Lower leg skin (tissue), 4 donors: ENCODE measurements around the gene CD2AP. TPM values are rescaled to one million over a fixed set of nuclear protein-coding genes. Genes with fewer than 3 reads are reported as not detected.

Source experiments
- DNase-seq, 2 donors: peaks; one replicate each; pipeline ENCODE4 v3.0.0-alpha.2; 2019; ENCODE audit warnings: low spot score in 2 of 2
- H3K4me3 ChIP-seq: fragments of 200-600 bp; sonication (generic); 2 replicates; pipeline ENCODE4 v1.5.1; 2017; ENCODE audit warnings: mild to moderate bottlenecking, low read depth; ENCODE audit not compliant: poor library complexity, severe bottlenecking
- CTCF ChIP-seq, 3 donors: fragments of 450-650 bp; IDR thresholded peaks; one replicate each; pipeline ENCODE4 v1.5.1; 2016; ENCODE audit warnings: antibody characterized with exemption in 3 of 3, mild to moderate bottlenecking in 3 of 3, moderate library complexity in 2 of 3
- POLR2A ChIP-seq, 2 donors: fragments of 450-650 bp; IDR thresholded peaks; one replicate each; pipeline ENCODE4 v1.6.1; 2016 to 2017; ENCODE audit warnings: antibody characterized with exemption in 2 of 2, mild to moderate bottlenecking in 1 of 2, moderate library complexity in 1 of 2
- whole genome bisulfite sequencing, 2 donors: methylation state at CpG; one replicate each; pipeline ENCODE4 v1.1.5; 2018; 5-methylcytosine and 5-hydroxymethylcytosine counted together
- intact Hi-C: fragments of 100-400 bp; cut with DNase I; formaldehyde crosslinking; loops from one replicate; pipeline ENCODE4 v1.15.0; 2023; ENCODE audit warnings: low total_unique reads
- total RNA-seq, 4 donors: library from RNA; depleted of rRNA; stranded (reverse); fragments of >200 nt; gene quantifications; one replicate each; pipeline ENCODE4 v1.1.0, GENCODE V29; 2016

Gene CD2AP
- total RNA-seq, 4 donors from 2014 or later, result 24.0 to 30.2 (median 26.4) TPM

GRCh38 chr6:47447722-47448121, 29.9 kb upstream of the CD2AP start:
- DNase-seq, result no peak
- 96 to 98% methylated on average over 1 of the region's 1 CpG for WGBS, 2 donors
- TF ChIP-seq POLR2A (IDR thresholded peaks at IDR 0.05), result no peak
- no peak for TF ChIP-seq CTCF (IDR thresholded peaks at IDR 0.05)
- no peak overlapping the region for H3K4me3 ChIP-seq
- intact Hi-C loops, result no loop called here

- no peak overlapping the region for H3K4me3 ChIP-seq
- DNase-seq, result no peak
- 95% methylated on average over 2 of the region's 2 CpGs for WGBS, 2 donors
- TF ChIP-seq POLR2A (IDR thresholded peaks at IDR 0.05) (no peak), CTCF (IDR thresholded peaks at IDR 0.05) (no peak)
- intact Hi-C loops, result no loop called here
Measured at GRCh38 chr6:47451162-47451561, 26.4 kb upstream of the CD2AP start.

GRCh38 chr6:47452899-47453298, 24.7 kb upstream of the CD2AP start:
- WGBS, 2 donors, result 86 to 90% methylated on average over 2 of the region's 2 CpGs
- no peak for TF ChIP-seq CTCF (IDR thresholded peaks at IDR 0.05)
- no peak for TF ChIP-seq POLR2A (IDR thresholded peaks at IDR 0.05)
- no peak for DNase-seq
- intact Hi-C loops, result no loop called here
- H3K4me3 ChIP-seq, result no peak overlapping the region

- H3K4me3 ChIP-seq, result no peak overlapping the region
- intact Hi-C loops, result no loop called here
- DNase-seq, result no peak
- TF ChIP-seq POLR2A (IDR thresholded peaks at IDR 0.05), result no peak
- TF ChIP-seq CTCF (IDR thresholded peaks at IDR 0.05), result no peak
- 86 to 94% methylated on average over 4 of the region's 4 CpGs for WGBS, 2 donors
Measured at GRCh38 chr6:47453372-47453936, 24.1 kb upstream of the CD2AP start.

- intact Hi-C loops, result no loop called here
- no peak for TF ChIP-seq CTCF (IDR thresholded peaks at IDR 0.05)
- TF ChIP-seq POLR2A (IDR thresholded peaks at IDR 0.05), result no peak
- WGBS, 2 donors, result 91 to 92% methylated on average over 6 of the region's 6 CpGs
- H3K4me3 ChIP-seq, result no peak overlapping the region
- DNase-seq, result no peak
Measured at GRCh38 chr6:47454713-47455396, 22.7 kb upstream of the CD2AP start.
